ENCODE results near the gene DDB1.

GRCh38 chr11:61349189-61349751 is 16.4 kb upstream of the DDB1 start:
- TF ChIP-seq CTCF (conservative IDR thresholded peaks at IDR 0.05): no peak
- no peak for TF ChIP-seq ZFX (IDR thresholded peaks at IDR 0.05)
